Cortex of kidney (tissue), 1 donor: Measurements from ENCODE around the gene JPH2.
A peak's percentile ranks its signal among the peaks of the same experiment; 100 is the strongest.
"Not testable (repeated sequence)": the region's sequence is repeated elsewhere in the genome, so short reads cannot be mapped to it uniquely, and the experiment has no call there.

Experiments used
- DNase-seq: peaks from one replicate; lab custom pipeline; 2025; lab: John Stamatoyannopoulos, UW

Gene JPH2

DNA sequence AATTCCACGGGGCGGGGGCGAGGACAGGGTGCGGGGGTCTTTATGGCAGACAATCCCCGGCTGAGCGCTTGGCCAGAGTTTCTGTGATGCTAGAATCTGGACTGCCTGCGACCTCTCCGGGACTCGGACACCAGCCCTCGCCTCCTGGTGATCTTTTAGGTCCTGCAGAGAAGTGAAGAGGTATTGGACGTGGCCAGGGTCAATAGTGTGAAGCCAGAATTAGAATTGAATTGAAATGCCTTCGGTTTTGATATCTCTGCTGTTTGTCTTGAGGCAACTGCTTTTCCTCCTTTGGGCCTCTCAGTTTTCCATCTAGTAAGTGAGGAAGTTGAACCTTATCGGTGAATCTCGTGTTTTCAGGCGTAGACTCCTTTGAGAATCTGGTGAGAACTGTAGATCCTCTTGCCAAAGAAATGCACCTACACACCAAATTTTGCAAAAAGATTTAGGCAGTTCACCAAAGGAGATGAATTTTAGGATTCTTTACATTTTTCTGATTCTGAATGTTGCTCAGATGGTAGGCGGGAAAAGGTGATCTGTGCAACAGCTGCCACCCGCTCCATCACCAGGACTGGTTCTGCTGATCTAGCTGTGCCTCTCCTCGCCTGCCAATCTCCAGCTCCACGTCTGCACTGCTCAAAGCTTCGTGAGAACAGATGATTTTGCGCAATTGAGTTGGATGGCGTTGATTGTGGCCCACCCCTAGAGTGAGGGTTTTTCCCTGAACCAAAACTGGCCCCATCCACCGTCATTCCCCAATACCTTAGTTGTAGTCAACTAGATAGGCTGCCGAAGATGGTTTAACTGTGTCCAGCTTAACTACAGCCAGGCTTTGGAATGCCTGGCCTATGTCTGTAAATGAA, 24.4 kb upstream of the JPH2 start:
- no peak for DNase-seq

DNA sequence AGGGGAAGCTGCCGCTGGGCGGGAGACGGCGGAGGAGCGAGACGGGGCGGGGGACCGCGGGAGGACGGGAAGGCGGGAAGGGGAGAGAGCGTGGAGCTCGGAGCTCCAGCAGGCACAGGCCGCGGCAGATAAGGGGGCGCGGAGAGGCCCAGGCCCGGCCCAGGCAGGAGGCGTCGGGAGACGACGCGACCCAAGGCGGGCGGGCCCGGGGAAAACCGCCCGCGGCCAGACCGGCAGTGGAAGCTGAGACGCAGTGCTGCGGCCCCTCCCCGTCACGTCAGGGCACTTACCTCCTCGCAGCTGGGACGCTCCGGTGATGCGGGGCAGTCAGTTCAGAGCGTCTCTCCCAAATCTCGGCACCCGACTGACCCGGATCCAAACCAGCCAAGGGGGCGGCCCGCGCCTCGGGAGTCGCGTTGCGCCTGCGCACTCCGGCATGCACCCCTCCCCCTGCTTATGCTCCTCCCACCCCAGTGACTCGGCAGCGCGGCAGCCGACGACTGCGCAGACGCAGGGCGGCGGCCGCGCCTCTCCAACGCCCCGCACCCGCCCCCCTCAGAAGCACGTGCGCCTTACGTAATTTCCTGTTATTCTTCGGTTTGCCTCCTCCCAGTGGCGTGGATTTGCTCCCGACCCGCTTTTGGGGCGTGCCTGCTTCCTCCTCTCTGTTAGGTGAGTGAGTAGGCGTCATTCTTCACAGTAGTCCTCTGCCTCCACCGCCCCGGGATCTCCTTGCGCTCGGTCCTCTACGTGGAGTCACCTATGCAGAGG, 23.6 kb upstream of the JPH2 start, which contains the start of gene OSER1:
Gene OSER1, minus strand, starts transcription at position 366 of the 771 bp plus-strand sequence. CDS start 3,814 bp downstream, outside the sequence.
- DNase-seq = peak; percentile 71

DNA sequence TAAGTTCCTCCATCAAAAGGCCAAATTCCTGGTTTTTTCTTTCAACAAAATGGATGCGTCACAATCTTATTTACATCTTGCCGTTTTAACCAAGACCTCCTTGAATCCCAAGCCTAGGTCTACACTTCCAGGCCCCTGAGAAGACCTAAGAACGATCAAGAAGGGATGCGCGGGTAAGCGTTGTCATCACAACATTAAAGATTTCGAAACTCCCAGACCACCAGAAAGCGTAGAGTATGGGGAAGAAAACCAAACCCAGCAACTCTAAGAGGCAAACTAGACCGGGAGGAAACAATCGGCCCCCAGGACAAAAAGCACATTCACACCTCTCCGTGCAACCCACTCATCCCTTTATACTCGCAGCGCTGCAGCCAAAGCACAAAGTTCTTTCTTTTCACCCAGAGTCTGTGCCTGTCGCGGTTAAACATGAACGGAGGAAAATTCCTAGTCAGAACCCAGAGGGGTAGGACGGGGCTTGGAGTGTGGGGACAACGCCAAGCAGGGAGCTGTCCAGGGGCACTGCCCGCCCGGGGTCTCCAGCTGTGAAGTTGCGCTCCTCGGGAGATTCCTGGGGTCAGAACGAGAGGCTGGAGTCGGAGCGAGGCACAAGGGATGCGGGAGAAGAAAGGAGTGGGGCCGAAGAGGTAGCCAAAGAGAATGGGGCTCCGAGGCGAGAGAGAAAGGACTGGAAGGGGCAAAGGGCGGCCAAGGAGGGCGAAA, 22.9 kb upstream of the JPH2 start:
- no peak for DNase-seq

DNA sequence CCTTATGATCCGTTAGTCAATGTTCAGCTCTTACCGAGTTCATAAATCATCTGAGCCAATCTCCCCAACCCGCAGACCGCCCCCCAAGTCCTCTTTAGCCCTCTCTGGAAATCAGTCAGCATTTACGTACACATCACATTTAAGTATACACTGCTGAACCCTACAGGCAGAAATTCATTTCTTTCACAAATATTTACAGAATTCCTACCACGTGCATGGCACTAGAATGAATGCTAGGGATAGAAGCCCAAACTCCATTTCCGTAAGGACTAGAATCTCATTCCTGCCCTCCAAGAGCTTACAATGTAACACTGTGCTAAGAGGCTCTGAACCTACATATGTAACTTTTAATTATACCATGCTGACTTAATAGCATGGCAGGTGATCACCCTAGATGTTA, 21.8 kb upstream of the JPH2 start:
- no peak for DNase-seq

DNA sequence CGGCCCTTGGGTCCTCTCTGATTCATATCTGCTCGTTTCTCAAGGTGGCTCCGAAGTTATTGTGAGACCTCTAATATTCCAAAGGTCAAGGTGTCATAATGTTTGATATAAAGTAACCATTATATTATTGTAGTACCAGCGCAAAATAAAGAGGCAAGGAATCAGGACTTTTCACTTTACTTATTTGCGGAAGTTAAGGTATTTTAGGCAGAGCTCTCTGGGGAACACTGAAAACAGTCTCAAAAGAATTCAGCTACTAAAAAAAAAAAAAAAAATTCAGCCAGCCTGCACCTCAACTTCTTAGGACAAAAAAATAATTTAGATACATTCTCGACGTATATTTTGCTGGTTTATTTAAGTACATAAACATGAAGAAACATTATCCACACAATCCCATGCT, 21.2 kb upstream of the JPH2 start:
- DNase-seq = no peak

DNA sequence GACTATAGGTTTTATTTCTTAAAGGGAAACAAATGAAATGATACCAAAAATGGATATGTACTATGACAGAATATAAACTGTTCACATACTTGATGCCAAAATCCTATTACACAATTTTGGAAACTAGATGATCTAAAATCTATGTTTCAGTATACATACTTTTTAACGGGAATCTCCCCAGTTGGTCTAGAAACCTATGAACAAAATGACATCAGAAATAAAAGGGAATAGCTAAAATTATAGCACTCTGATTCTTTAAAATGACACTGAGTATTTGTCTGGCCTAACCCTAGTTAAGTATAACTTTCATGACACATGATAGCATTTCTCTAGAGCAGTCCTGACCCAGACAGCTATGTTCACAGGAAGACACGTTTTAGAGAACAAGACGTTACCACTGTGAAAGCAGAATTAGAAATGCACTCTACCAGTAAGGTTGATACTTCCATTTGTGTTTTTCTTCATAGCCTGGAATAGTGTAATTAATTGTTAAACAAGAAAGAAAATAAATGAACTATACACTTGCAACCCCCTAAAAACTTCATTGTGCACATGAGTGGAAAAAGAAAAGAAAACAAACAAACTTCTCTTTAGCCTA, 20.2 kb upstream of the JPH2 start:
- DNase-seq = no peak

DNA sequence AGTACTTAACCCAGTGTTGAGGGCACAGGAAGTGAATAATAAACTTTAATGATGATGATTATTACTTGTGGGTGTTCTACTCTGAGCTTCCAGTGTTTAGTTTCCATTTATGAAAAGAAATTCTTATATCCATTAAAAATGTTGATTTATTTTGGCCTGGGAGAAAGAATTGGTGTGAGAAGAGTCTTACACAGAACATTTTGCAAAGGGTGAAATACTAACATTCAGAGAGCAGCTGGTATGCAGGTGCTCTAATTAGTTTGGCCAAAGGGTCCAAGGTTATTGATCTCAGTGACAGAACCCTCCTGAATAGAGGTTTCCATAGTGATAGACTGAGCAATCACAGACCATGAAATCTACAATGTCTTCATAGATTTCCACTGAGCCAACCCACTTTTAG, 19.1 kb upstream of the JPH2 start:
- no peak for DNase-seq

DNA sequence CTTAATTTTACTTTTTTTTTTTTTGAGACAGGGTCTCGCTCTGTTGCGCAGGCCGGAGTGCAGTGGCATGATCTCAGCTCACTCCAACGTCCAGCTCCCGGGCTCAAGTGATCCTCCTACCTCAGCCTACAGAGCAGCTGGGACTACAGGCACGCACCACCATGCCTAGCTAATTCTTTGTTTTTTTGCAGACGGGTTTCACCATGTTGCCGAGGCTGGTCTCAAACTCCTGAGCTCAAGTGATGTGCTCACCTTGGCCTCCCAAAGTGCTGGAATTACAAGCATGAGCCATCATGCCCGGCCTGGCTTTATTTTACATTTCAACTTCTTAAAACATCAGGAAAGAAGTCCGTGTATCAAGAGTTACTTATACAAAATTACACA, 17.8 kb upstream of the JPH2 start:
- no peak for DNase-seq

DNA sequence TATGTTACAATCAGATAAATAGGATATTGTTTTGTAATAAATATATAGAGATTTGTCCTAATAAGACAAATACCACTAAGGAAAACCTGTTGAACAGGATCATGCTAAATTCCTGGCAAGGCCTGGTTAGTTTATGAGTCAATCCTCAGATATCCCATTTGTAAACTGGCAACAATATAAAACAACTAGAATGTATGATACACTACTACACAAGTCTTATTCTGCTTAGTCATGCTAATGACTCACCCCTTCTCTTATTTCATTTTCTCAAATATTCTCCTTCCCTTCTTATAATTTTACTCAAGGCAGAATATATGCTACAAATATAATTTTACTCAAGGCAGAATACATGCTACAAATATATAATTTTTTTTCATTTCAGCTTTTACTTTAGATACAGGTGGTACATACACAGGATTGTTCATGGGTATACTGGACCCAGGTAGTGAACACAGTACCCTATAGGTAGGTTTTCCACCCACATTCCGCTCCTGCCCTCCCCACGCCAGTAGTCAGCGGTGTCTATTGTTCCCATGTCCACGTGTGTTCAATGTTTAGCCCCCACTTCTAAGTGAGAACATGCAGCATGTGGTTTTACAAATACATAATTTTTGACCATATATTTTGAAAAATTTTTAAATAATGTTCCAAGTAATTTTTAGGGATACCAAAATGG, 17.3 kb upstream of the JPH2 start:
- DNase-seq = no peak

DNA sequence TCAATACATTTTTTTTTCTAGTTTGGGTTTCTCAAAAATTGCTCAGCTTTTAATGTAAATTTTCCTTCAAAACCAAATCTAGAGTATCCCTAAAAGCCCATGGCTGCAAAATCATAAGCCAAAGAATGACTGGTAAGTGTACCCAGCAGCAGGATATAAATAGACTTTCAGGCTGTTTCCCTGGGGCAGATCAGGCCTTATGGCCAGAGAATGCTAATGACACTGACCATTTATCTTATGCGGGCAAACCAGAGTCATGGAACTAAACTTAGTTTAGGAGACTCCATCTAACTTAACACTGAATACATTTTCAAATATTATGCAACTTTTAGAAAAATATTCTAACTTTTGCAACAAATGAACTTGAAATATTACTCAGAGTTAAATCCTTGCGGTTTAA, 16.2 kb upstream of the JPH2 start:
- DNase-seq = no peak

DNA sequence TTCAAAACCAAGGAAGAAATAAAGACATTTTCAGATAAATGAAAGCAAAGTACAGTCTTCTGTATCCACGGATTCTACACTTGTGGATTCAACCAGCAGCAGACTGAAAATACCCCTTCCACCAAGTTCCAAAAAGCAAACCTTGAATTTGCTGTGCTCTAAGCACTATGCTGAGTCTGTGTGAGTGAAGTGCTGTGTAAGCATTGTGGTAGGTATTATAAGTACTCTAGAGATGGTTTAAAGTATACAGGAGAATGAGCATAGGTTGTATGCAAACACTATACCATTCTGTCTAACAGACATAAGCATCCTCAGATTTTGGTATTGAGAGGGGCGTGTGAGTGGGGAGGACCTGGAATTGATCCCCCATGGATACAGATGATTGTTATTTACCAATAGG, 14.0 kb upstream of the JPH2 start:
- no peak for DNase-seq

DNA sequence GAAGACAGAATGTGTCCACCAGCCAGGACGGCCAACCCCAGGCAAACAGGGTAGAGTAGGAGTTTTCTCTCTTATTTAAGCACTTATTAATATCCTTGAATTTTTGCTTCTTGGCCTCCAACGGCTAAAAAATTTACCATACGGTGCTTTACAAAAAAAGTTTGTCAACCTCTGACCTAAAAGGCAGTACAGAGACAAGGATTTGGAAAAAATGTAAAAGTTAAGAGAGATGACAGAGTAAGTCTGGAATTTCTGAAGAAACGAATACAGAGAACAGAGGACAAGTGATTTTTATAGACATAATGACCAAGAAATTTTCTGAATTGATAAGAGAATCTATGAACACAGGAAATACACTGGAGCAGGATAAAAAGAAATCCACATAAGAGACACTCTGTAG, 13.4 kb upstream of the JPH2 start:
- no peak for DNase-seq

DNA sequence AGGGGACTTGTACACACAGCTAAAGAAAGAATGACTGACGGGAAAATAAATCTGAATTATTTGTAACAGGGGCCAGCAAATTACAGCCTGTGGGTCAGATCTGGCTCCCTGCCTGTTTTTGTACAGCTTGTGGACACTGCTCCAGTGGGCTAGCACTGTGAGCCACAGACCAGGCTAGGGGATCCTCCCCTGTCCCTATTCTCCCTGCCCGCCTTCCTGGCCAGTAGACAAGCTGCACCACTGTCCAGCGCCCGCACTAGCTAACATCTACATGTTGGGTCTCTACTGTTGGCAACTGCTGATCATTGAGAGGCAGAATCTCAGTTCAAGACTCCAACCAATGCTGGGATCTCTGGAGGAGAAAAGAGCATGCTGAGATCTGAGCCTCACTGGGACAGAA, 12.9 kb upstream of the JPH2 start:
- no peak for DNase-seq

DNA sequence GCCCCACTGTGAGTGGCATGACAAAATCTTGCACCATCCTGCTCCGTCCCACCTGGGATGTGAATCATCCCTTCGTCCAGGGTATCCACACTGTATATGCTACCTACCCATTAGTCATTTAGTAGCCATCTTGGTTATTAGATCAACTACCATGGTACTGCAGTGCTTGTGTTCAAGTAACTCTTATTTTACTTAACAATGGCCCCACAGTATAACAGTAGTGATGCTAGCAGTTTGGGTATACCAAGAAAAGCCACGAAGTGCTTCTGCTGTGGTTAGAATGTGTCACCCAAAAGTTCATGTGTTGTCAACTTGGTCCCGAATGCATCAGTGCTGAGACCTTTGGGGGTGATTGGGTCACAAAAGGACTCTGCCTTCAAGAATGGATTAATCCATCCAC, 11.9 kb upstream of the JPH2 start:
- no peak for DNase-seq

DNA sequence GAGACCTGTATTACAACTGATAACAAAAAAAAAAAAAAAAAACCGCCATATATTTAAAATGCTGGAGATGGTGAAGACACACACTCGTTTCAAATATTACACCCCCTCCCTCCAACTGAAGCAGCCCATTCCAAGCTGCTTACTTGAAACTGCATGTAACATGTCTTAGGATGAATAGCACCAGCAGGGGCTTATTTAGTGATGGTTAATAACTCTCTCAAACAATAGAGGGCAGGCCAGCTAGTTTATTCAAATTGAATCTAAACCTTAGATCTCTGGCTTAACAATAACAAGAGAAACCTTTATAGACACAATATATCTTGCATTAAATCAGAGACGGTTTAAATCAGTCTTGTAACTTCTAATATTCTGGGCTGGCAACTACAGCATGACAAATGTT, 9.3 kb upstream of the JPH2 start:
- no peak for DNase-seq

DNA sequence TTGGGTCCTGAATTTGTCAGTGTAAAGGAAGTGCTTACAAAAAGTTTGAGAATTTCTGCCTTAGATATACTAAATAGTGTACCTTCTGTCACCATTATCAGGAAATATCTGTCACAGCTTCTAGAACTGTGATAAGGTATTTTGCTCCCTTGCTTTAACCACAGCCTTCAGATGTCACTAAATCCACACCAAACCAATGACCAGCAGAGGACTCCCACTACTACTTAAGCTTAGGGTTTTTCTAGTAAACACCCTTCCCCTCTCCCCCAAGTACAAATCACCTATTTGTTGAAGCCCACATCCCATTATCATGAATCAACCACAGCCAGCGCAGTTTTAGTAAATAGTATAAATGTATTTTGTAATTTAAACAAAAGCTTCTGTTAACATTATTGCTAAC, 8.6 kb upstream of the JPH2 start:
- no peak for DNase-seq

DNA sequence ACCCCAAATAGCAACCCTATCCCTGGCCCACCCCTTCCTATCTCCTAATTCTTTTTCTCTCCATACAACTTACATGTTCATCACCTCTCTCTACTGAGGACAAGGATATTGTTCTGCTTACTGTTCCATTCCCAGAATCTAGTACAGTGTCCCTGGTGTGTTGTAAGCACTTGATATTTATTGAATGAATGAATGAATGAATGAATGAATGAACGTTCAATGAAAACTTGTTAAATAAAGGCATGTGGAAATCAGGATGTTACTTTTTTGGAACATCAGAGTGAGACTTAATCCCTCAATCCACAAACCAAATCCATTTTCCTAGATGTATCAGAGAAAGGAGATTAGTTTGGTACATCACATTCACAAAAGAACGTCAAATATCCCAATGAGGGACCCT, 6.8 kb upstream of the JPH2 start:
- DNase-seq = no peak

DNA sequence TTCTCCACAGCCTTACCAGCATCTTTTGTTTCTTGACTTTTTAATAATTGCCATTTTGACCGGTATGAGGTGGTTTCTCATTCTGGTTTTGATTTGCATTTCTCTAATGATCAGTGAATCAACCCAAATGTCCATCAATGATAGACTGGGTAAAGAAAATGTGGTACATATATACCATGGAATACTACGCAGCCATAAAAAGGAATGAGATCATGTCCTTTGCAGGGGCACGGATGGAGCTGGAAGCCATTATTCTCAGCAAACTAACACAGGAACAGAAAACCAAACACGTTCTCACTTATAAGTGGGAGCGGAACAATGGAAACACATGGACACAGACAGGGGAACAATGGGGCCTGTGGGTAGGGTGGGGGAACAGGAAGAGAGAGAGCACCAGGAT, 4.7 kb upstream of the JPH2 start:
- not testable (repeated sequence) for DNase-seq

DNA sequence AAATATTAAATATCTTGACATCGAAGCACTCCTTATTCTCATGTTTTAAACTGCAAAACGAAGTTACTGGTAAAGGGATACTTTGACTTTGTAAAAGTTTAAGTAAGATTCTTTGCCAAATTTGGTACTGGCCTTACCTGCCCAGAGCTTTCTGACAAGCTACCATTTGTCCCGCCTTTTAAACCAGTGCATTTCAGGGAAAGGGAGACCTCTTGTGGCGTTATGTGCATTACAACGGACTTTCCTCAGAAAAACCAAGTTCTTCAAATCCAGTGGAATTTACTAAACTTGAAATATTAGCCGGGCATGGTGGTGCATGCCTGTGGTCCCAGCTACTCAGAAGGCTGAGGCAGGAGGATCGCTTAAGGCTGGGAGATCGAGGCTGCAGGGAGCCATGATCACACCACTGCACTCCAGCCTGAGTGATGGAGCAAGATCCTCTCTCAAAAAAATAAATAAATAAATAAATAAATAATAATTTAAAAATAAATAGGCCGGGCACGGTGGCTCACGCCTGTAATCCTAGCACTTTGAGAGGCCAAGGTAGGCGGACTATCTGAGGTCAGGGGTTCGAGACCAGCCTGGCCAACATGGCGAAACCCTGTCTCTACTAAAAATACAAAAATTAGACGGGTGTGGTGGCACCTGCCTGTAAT, 3.3 kb upstream of the JPH2 start:
- DNase-seq = not testable (repeated sequence)

DNA sequence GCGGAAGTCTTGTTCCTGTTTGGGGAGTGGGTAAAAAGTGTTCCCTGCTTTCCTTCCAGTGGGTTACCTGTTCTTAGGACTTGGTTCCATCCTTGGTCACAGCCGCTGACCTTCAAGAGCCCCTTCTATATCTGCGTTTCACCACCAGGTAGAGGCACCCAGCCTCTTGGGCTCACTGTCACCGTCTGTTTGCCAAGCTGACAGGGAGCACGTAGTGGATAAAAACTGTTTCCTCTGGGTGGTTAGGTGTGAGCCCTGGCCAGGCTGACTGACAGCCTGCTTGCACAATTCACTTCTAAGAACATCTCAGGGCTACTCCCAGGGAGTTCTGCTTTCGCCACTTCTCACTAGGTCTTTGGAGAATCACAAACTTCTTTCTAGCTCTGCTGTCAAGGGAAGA, 1.8 kb upstream of the JPH2 start:
- no peak for DNase-seq
